GM18511 (cell line): ENCODE measurements around the gene AGA.
A peak's percentile ranks its signal among the peaks of the same experiment; 100 is the strongest.

Source experiments
- ATAC-seq: cut with Tn5 transposase; IDR thresholded peaks from one replicate; pipeline ENCODE4 v1.9.1; 2021; ENCODE audit warnings: mild to moderate bottlenecking, moderate library complexity; ENCODE audit not compliant: unreplicated experiment

The AGA gene

DNA sequence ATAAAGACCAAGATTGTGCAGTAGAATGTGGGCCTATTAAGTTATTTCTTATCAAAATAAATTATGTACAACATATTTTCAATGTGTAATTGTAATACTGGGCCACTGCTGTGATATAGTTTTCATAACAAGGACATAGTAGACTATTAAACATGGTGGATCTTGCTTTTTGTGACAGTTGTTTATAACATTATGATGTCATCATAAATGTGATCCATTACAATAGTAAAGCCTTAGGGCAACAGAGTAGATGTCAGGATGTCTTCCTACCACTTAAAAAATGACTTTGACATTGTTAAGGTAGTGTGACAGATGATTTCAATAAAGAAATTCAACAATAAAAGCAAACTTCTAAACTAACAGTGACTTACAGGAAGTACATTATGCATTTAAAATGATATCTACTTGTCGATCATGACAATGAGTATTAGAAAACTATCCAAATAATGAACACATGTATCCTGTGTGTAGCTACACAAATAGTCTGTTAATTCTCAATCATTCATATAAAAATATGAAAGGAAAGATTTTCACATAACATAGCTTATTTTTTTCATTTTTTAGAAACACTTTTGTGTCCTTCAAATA, 5.3 kb upstream of the AGA start:
- ATAC-seq = no peak

DNA sequence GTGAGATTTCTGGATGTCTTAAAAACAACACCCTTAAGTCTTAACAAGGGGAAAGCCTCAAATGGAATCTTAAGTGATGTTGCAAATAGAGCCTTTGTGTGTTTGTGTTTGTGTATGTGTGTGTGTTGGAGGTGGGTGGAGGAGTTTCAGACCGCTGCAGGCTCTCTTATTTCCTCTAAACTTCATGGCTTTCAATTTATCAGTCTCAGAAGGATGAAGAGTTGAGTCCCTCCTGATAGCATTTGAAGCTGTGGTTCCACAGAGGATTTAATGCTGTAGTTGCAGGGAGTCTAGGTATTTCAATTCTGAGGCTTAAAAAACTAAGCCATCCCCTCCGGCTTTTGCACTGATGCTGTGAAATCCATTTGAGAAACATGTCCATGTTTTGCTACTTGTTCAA, 4.3 kb upstream of the AGA start:
- ATAC-seq = no peak

DNA sequence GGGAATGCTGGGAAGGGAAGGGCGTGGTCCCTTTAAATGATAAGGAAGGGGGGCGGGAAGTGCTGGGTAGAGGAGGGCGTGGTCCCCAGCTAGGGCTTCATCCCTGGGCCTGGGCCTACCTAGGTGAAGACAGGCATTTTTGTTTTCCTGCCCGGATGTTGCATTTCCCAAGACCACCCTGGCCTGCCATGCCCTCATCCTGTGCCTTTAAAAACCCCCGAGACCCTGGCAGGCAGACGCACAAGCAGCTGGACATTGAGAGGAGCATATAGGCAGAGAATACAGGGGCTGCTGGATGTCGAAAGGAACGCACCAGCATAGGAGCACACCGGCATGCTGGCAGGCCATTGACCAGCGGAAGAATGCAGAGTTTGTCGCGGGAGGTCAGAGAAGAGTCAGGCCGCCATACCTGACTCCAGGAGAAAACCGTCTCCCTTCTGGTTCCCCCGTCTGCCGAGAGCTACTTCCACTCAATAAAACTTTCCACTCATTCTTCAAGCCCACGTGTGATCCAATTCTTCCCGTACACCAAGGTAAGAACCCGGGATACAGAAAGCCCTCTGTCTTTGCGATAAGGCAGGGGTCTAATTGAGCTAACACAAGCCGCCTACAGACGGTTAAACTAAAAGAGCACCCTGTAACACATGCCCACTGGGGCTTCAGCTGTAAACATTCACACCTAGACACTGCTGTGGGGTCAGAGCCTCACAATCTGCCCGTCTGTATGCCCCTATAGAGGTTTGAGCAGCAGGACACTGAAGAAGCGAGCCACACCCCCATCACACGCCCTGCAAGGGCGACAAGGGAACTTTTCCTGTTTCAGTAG, 2.9 kb upstream of the AGA start:
- no peak for ATAC-seq

DNA sequence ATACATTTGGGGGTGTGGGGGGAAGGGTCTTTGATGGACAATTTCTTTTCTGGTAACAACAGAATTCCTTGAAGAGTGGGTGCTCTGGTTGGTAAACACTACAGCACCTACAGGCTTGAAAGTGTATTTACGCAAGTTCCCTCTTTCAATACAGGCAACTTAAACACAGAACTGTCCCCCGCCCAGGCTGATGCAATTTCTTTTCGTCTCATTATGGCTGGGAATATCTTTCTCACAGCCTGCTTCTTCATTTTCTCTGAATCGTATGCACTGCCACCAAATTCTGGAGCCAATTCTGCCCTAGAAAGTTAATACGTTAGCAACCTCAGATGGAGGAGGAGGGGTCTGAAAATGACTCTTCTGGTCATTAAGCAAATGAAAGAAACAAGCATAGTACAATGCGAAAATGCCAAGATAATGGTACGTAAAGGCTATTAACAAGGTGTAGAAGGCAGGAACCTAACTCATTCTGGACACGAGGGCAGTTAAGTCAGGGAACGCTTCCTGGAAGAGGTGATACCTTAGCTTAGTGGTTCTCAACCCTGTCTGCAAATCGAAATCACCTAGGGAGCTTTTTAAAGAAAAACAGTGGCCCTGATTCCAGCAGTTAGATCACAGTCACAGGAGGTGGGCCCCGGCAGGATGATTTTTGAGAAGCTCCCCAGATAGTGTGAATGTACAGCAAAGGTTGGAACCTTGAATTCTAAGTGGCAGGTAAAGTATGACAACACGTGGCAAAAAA, 1.0 kb downstream of the AGA start:
- peak; percentile 45 for ATAC-seq

GRCh38 chr4:177436456-177436855, 5.8 kb downstream of the AGA start:
- no peak for ATAC-seq

GRCh38 chr4:177434667-177435066, 7.6 kb downstream of the AGA start:
- no peak for ATAC-seq

DNA sequence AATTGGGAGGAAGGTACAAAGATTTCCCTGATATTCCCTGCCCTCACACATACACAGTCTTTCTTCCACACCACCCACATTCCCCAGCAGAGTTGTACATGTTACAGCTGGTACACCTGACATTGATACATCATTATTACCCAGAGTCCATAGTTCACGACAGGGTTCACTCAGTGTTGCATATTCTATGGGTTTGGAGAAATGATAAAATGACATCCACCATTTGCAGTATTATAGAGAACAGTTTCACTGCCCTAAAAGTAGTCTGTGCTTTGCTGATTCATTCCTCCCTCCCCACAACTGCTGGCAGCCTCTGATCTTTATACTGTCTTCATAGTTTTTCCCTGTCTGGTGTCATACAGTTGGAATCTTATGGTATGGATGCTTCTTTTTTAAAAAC, 15.0 kb downstream of the AGA start:
- ATAC-seq = no peak

DNA sequence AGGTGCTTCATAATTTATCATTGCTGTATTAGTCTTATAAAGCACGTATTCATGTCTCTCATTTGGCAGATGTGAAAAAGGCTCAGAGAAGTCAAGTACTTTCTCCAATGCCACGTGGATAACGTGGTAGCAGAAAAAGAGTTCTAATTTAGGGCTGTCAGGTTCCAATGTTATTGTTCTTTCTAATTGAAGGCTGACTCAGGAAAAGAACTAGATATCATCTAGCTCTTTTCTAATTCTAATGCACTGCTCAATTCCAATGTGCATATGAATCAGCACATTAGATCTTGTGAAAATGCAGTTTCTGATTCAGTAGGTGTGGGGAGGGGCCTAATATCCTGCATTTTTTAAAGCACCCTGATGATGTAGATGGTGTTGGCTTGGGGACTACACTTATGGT, 22.8 kb downstream of the AGA start:
- no peak for ATAC-seq

- no peak for ATAC-seq
These were observed 28.6 kb downstream of the AGA start for GRCh38 chr4:177413656-177414055.

- no peak for ATAC-seq
These were observed 29.2 kb downstream of the AGA start for GRCh38 chr4:177413076-177413475.

DNA sequence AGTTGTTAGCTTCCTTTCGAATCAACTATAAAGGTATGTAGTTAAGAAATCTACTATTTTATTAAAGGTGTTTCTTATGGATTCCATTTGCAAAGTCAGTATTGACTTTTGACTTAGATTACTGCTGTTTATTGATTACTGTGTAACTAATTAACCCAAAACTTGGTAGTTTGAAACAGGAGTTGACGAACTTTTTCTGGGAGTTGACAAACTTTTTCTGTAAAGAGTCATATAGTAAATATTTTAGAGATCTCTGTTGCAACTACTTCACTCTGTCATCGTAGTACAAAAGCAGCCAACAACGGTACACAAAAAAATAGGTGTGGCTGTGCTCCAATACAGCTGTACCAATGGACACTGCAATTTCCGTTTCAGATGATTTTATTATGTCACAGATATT, 30.2 kb downstream of the AGA start:
- ATAC-seq = no peak

GRCh38 chr4:177410566-177410965, 31.7 kb downstream of the AGA start:
- ATAC-seq = no peak

GRCh38 chr4:177408023-177408422, 34.2 kb downstream of the AGA start:
- no peak for ATAC-seq

GRCh38 chr4:177405508-177405907, 36.7 kb downstream of the AGA start:
- ATAC-seq = no peak

DNA sequence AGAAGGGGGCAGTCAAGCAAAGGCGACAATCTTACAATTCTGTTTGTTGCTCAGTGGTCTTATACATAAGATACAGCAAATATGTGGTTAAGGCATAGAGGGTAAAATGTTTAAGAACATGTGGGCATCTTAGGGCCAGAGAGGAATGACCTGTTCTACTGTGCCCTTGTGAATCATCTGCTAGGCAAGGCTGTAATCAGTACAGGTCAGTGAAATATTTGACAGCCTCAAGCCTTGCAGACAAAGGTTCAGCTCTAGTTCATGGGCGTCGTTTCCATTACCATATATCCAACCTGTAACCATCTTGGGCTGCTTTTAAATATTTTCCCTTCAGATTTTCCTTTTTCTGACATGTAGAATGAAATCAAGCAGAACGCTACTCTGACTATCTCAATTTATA, 37.3 kb downstream of the AGA start:
- ATAC-seq = no peak

DNA sequence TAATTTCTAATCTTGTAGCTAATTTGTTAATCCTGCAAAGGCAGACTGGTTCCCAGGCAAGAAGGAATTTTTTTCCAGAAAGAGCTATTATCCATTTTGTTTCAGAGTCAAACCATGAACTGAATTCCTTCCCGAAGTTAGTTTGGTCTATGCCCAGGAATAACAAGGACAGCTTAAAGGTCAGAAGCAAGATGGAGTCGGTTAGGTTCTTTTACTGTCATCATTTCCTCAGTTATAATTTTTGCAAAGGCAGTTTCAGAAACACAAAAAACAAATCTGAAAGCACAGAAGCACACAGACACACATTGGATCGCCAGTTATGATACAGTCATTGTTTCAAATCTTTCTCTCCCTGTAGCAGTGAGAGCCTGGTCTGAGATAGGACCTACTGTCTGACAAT, 37.9 kb downstream of the AGA start:
- ATAC-seq = no peak

- ATAC-seq = no peak
These were observed 38.5 kb downstream of the AGA start for GRCh38 chr4:177403746-177404145.

DNA sequence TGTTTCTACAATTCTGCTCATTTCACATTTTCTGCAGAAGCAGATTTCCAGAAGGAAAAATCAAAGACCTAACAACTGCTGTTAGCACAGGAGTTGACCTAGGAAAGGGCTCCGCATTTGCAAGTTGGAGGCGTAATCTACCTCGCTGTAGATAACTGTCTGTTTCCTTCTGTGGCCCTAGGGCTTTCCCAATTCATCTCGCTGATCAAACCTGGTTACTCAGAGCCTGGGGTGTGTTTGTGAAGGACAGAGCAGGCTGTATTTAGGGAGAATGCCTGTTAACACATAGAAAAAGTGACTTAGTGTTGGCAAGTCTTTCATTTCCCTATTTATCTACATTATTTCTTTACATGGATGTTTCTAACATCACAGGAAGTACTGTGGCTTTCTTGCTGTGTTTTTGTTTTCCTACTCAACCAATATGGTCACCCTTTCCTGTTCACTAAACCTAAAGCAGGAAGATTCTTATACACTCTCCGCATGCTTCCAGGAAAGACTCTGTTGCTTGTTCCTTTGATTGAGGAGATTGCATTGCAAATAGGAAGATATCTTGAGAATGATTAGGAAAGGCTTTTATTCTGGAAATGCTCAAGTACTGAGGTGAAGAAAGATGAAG, 40.5 kb downstream of the AGA start:
- no peak for ATAC-seq

- ATAC-seq = no peak
These were observed 42.2 kb downstream of the AGA start for GRCh38 chr4:177400030-177400429.

DNA sequence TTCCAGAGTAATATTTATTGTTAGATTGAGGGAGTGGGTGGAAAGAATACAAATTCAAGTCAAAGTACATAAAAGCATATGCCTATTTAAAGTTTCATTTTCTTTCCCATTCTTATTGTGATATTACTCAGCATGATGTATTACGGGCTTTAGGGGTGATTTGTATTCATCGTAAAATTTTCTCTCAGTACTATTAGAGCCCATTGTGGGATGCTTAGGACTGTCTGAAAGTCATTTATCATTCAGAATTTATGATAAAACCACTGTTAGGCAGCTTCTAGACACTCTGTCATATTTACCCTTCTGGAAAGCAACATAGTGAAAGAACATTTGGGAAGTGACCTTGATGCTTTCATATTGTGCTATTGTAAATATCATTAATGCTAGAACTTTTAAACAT, 45.9 kb downstream of the AGA start:
- no peak for ATAC-seq

- ATAC-seq = peak; percentile 77
These were observed 49.0 kb downstream of the AGA start for GRCh38 chr4:177393236-177393635.

- ATAC-seq = no peak
These were observed 50.3 kb downstream of the AGA start for GRCh38 chr4:177391953-177392352.
